Measurements from ENCODE around the gene FAR1. TPM values are rescaled to one million over a fixed set of nuclear protein-coding genes. Genes with fewer than 3 reads are reported as not detected.

FAR1 gene
- total RNA-seq, 2 experiments from 2014 or later = 34.8 to 36.4 TPM

- Mint-ChIP-seq H3K27me3 (no peaks in the 10 kb centered on the region), H3K36me3 (ENCODE audit: low read depth) (peaks cover 36% of the 10 kb centered on the region), H3K9me3 (ENCODE audit: low read depth) (no peaks in the 10 kb centered on the region), H3K27ac (no peak overlapping the region), H3K4me1 (peaks cover 14% of the 10 kb centered on the region), H3K4me3 (no peak overlapping the region)
- DNase-seq = no peak
- intact Hi-C loops (cut with DNase I, micrococcal nuclease) = no loop called here
- POLR2A ChIA-PET = no interaction called here
- CTCF ChIA-PET = no interaction called here
- no peak for ATAC-seq
Observed at GRCh38 chr11:13692172-13692571, 23.7 kb downstream of the FAR1 start.

- Mint-ChIP-seq H3K27ac (no peak overlapping the region), H3K36me3 (ENCODE audit: low read depth) (peaks cover 39% of the 10 kb centered on the region), H3K27me3 (no peaks in the 10 kb centered on the region), H3K4me1 (peaks cover 14% of the 10 kb centered on the region), H3K9me3 (ENCODE audit: low read depth) (no peaks in the 10 kb centered on the region), H3K4me3 (no peak overlapping the region)
- ATAC-seq (no peak), DNase-seq (no peak)
- CTCF ChIA-PET = interaction anchor here (0.8 to 1.7 kb wide), 5 partner anchors 11 to 23 kb away, joined by 3 to 6 read pairs (median 4); no protein-coding TSS in a partner anchor
- POLR2A ChIA-PET = no interaction called here
- intact Hi-C loops (cut with DNase I, micrococcal nuclease) = no loop called here
Observed at GRCh38 chr11:13694115-13694514, 25.6 kb downstream of the FAR1 start.

- POLR2A ChIA-PET = no interaction called here
- peaks cover 10% of the 10 kb centered on the region for H3K4me1 Mint-ChIP-seq
- intact Hi-C loops (cut with DNase I, micrococcal nuclease) = no loop called here
- no peak overlapping the region for H3K4me3 Mint-ChIP-seq
- H3K27me3 Mint-ChIP-seq = no peaks in the 10 kb centered on the region
- CTCF ChIA-PET = no interaction called here
- no peak overlapping the region for H3K27ac Mint-ChIP-seq
- ATAC-seq (no peak), DNase-seq (no peak)
- no peaks in the 10 kb centered on the region for H3K9me3 Mint-ChIP-seq (ENCODE audit: low read depth)
- H3K36me3 Mint-ChIP-seq (ENCODE audit: low read depth) = peaks cover 31% of the 10 kb centered on the region
Observed at GRCh38 chr11:13695886-13696285, 27.4 kb downstream of the FAR1 start.

- Mint-ChIP-seq H3K27me3 (no peaks in the 10 kb centered on the region), H3K4me1 (peaks cover 5% of the 10 kb centered on the region), H3K9me3 (ENCODE audit: low read depth) (no peaks in the 10 kb centered on the region), H3K27ac (no peak overlapping the region), H3K36me3 (ENCODE audit: low read depth) (peaks cover 36% of the 10 kb centered on the region), H3K4me3 (no peak overlapping the region)
- intact Hi-C loops (cut with DNase I, micrococcal nuclease) = no loop called here
- CTCF ChIA-PET = no interaction called here
- POLR2A ChIA-PET = no interaction called here
- DNase-seq (no peak), ATAC-seq (no peak)
Observed at GRCh38 chr11:13697710-13698109, 29.2 kb downstream of the FAR1 start.

GRCh38 chr11:13698132-13698531 is 29.7 kb downstream of the FAR1 start:
- intact Hi-C loops (cut with DNase I, micrococcal nuclease) = no loop called here

GRCh38 chr11:13699041-13699440 is 30.6 kb downstream of the FAR1 start:
- DNase-seq (no peak), ATAC-seq (no peak)
- intact Hi-C loops (cut with DNase I, micrococcal nuclease) = no loop called here
- no peak overlapping the region for H3K27ac Mint-ChIP-seq
- ChIA-PET POLR2A (no interaction called here), CTCF (interaction anchor here (0.7 kb wide), 1 partner anchor 60 kb away, joined by 3 read pairs; no protein-coding TSS in a partner anchor)
- H3K27me3 Mint-ChIP-seq = no peaks in the 10 kb centered on the region
- no peaks in the 10 kb centered on the region for H3K9me3 Mint-ChIP-seq (ENCODE audit: low read depth)
- H3K36me3 Mint-ChIP-seq (ENCODE audit: low read depth) = peaks cover 43% of the 10 kb centered on the region
- H3K4me3 Mint-ChIP-seq = no peak overlapping the region
- no peaks in the 10 kb centered on the region for H3K4me1 Mint-ChIP-seq

More at GRCh38 chr11:13698132-13698531, 29.7 kb downstream of the FAR1 start:
- ATAC-seq (no peak), DNase-seq (no peak)
- Mint-ChIP-seq H3K9me3 (ENCODE audit: low read depth) (no peaks in the 10 kb centered on the region), H3K27ac (no peak overlapping the region), H3K27me3 (no peaks in the 10 kb centered on the region), H3K4me3 (no peak overlapping the region), H3K36me3 (ENCODE audit: low read depth) (peaks cover 39% of the 10 kb centered on the region), H3K4me1 (peaks cover 5% of the 10 kb centered on the region)
- POLR2A ChIA-PET = no interaction called here
- CTCF ChIA-PET = no interaction called here

- no peak for ATAC-seq
- intact Hi-C loops (cut with DNase I, micrococcal nuclease) = no loop called here
- ChIA-PET POLR2A (no interaction called here), CTCF (no interaction called here)
- H3K27me3 Mint-ChIP-seq = no peaks in the 10 kb centered on the region
- H3K4me1 Mint-ChIP-seq = no peaks in the 10 kb centered on the region
- H3K4me3 Mint-ChIP-seq = no peak overlapping the region
- DNase-seq = no peak
- peaks cover 38% of the 10 kb centered on the region for H3K36me3 Mint-ChIP-seq (ENCODE audit: low read depth)
- H3K9me3 Mint-ChIP-seq (ENCODE audit: low read depth) = no peaks in the 10 kb centered on the region
- no peak overlapping the region for H3K27ac Mint-ChIP-seq
Observed at GRCh38 chr11:13699870-13700269, 31.4 kb downstream of the FAR1 start.

- Mint-ChIP-seq H3K27me3 (no peaks in the 10 kb centered on the region), H3K4me1 (no peaks in the 10 kb centered on the region), H3K9me3 (ENCODE audit: low read depth) (no peaks in the 10 kb centered on the region), H3K27ac (no peak overlapping the region), H3K36me3 (ENCODE audit: low read depth) (peaks cover 27% of the 10 kb centered on the region), H3K4me3 (no peak overlapping the region)
- intact Hi-C loops (cut with DNase I, micrococcal nuclease) = no loop called here
- DNase-seq (no peak), ATAC-seq (no peak)
- CTCF ChIA-PET = no interaction called here
- POLR2A ChIA-PET = no interaction called here
Observed at GRCh38 chr11:13701506-13701905, 33.0 kb downstream of the FAR1 start.

GRCh38 chr11:13702071-13702470 is 33.6 kb downstream of the FAR1 start:
- DNase-seq (no peak), ATAC-seq (no peak)
- POLR2A ChIA-PET = no interaction called here
- no peaks in the 10 kb centered on the region for H3K9me3 Mint-ChIP-seq (ENCODE audit: low read depth)
- H3K27ac Mint-ChIP-seq = no peak overlapping the region
- intact Hi-C loops (cut with DNase I, micrococcal nuclease) = no loop called here
- H3K4me3 Mint-ChIP-seq = no peak overlapping the region
- H3K36me3 Mint-ChIP-seq (ENCODE audit: low read depth) = peaks cover 29% of the 10 kb centered on the region
- no peaks in the 10 kb centered on the region for H3K27me3 Mint-ChIP-seq
- CTCF ChIA-PET = no interaction called here
- no peaks in the 10 kb centered on the region for H3K4me1 Mint-ChIP-seq

- no peak for DNase-seq
- Mint-ChIP-seq H3K4me1 (no peaks in the 10 kb centered on the region), H3K9me3 (ENCODE audit: low read depth) (no peaks in the 10 kb centered on the region), H3K27me3 (no peaks in the 10 kb centered on the region), H3K4me3 (no peak overlapping the region), H3K36me3 (ENCODE audit: low read depth) (peaks cover 37% of the 10 kb centered on the region), H3K27ac (no peak overlapping the region)
- intact Hi-C loops (cut with DNase I, micrococcal nuclease) = no loop called here
- ChIA-PET CTCF (no interaction called here), POLR2A (no interaction called here)
- ATAC-seq = no peak
Observed at GRCh38 chr11:13705710-13706109, 37.2 kb downstream of the FAR1 start.

GRCh38 chr11:13713982-13714381 is 45.5 kb downstream of the FAR1 start:
- CTCF ChIA-PET = interaction anchor here (0.6 kb wide), 1 partner anchor 207 kb away, joined by 4 read pairs; no protein-coding TSS in a partner anchor
- H3K4me1 Mint-ChIP-seq = no peaks in the 10 kb centered on the region
- H3K36me3 Mint-ChIP-seq (ENCODE audit: low read depth) = peaks cover 45% of the 10 kb centered on the region
- H3K9me3 Mint-ChIP-seq (ENCODE audit: low read depth) = no peaks in the 10 kb centered on the region
- POLR2A ChIA-PET = interaction anchor here (0.9 kb wide), 1 partner anchor 27 kb away, joined by 3 read pairs; no protein-coding TSS in a partner anchor
- H3K4me3 Mint-ChIP-seq = no peak overlapping the region
- H3K27me3 Mint-ChIP-seq = no peaks in the 10 kb centered on the region
- ATAC-seq (no peak), DNase-seq (no peak)
- intact Hi-C loops (cut with DNase I, micrococcal nuclease) = no loop called here
- no peak overlapping the region for H3K27ac Mint-ChIP-seq

GRCh38 chr11:13717331-13717730 is 48.9 kb downstream of the FAR1 start:
- ChIA-PET CTCF (interaction anchor here (0.6 to 1.6 kb wide), 3 partner anchors 10 to 121 kb away, joined by 3 to 4 read pairs (median 4); no protein-coding TSS in a partner anchor), POLR2A (no interaction called here)
- DNase-seq = no peak
- intact Hi-C loops (cut with DNase I, micrococcal nuclease) = no loop called here
- peaks cover 42% of the 10 kb centered on the region for H3K36me3 Mint-ChIP-seq (ENCODE audit: low read depth)
- H3K27me3 Mint-ChIP-seq = no peaks in the 10 kb centered on the region
- no peak for ATAC-seq
- no peak overlapping the region for H3K4me3 Mint-ChIP-seq
- no peaks in the 10 kb centered on the region for H3K9me3 Mint-ChIP-seq (ENCODE audit: low read depth)
- H3K27ac Mint-ChIP-seq = no peak overlapping the region
- no peaks in the 10 kb centered on the region for H3K4me1 Mint-ChIP-seq

- intact Hi-C loops (cut with DNase I, micrococcal nuclease) = no loop called here
- Mint-ChIP-seq H3K4me3 (no peak overlapping the region), H3K27me3 (no peaks in the 10 kb centered on the region), H3K4me1 (no peaks in the 10 kb centered on the region), H3K36me3 (ENCODE audit: low read depth) (peaks cover 48% of the 10 kb centered on the region), H3K27ac (no peak overlapping the region), H3K9me3 (ENCODE audit: low read depth) (no peaks in the 10 kb centered on the region)
- DNase-seq = no peak
- CTCF ChIA-PET = no interaction called here
- ATAC-seq = no peak
- POLR2A ChIA-PET = no interaction called here
Observed at GRCh38 chr11:13718394-13718793, 49.9 kb downstream of the FAR1 start.

Measured in activated CD4-positive, alpha-beta T cell treated with anti-CD3 and anti-CD28 coated beads for 36 hours (primary cell).